ENCODE data around the gene UBAP2L. TPM values are rescaled to one million over a fixed set of nuclear protein-coding genes. Genes with fewer than 3 reads are reported as not detected.
"Not testable (repeated sequence)": the region's sequence is repeated elsewhere in the genome, so short reads cannot be mapped to it uniquely, and the experiment has no call there.

The UBAP2L gene
- polyA plus RNA-seq, 4 donors = 29.7 to 133 (median 41.1) TPM

- Histone ChIP-seq H3K9me3 (ENCODE audit: control insufficient read depth in 2 of 2, insufficient read depth in 1 of 2, low read depth in 1 of 2, low read length in 1 of 2) (no peaks in the 10 kb centered on the region), H3K27me3 (ENCODE audit: control insufficient read depth in 3 of 3, insufficient read depth in 3 of 3, low read length in 3 of 3) (no peaks in the 10 kb centered on the region), H3K36me3 (ENCODE audit: control insufficient read depth in 3 of 3, insufficient read depth in 2 of 3, low read depth in 1 of 3, low read length in 3 of 3) (peaks cover 7 to 21% (median 12%) of the 10 kb centered on the region in 3 donors), H3K4me1 (ENCODE audit: control insufficient read depth in 3 of 3, insufficient read depth in 2 of 3, low read depth in 1 of 3, low read length in 2 of 3) (peaks cover 2 to 13% (median 12%) of the 10 kb centered on the region in 3 donors), H3K4me3 (ENCODE audit: low read depth in 1 of 3, low read length in 3 of 3) (no peak overlapping the region), H3K27ac (ENCODE audit: low read depth in 1 of 3, low read length in 2 of 3) (no peak overlapping the region)
- no peak for DNase-seq
- WGBS, 3 donors = 86 to 89% (median 89%) methylated on average over 1 of the region's 1 CpG
- no peak for FAIRE-seq
These were observed 1.8 kb downstream of the UBAP2L start for GRCh38 chr1:154222518-154222917.

- Histone ChIP-seq H3K9me3 (ENCODE audit: control insufficient read depth in 2 of 2, insufficient read depth in 1 of 2, low read depth in 1 of 2, low read length in 1 of 2) (no peaks in the 10 kb centered on the region), H3K36me3 (ENCODE audit: control insufficient read depth in 3 of 3, insufficient read depth in 2 of 3, low read depth in 1 of 3, low read length in 3 of 3) (peaks cover 7 to 19% (median 14%) of the 10 kb centered on the region in 3 donors), H3K4me1 (ENCODE audit: control insufficient read depth in 3 of 3, insufficient read depth in 2 of 3, low read depth in 1 of 3, low read length in 2 of 3) (peaks cover 2 to 13% (median 12%) of the 10 kb centered on the region in 3 donors), H3K27ac (ENCODE audit: low read depth in 1 of 3, low read length in 2 of 3) (no peak overlapping the region), H3K4me3 (ENCODE audit: low read depth in 1 of 3, low read length in 3 of 3) (no peak overlapping the region), H3K27me3 (ENCODE audit: control insufficient read depth in 3 of 3, insufficient read depth in 3 of 3, low read length in 3 of 3) (no peaks in the 10 kb centered on the region)
- FAIRE-seq = no peak
- WGBS, 3 donors = 67 to 68% (median 67%) methylated on average over 1 of the region's 1 CpG
- DNase-seq = no peak
These were observed 2.2 kb downstream of the UBAP2L start for GRCh38 chr1:154222918-154223317.

GRCh38 chr1:154223621-154224020, 2.9 kb downstream of the UBAP2L start:
- H3K9me3 ChIP-seq (ENCODE audit: control insufficient read depth in 2 of 2, insufficient read depth in 1 of 2, low read depth in 1 of 2, low read length in 1 of 2) = no peaks in the 10 kb centered on the region
- FAIRE-seq (no peak), DNase-seq (no peak)
- 61 to 73% (median 72%) methylated on average over 2 of the region's 2 CpGs for WGBS, 3 donors
- no peaks in the 10 kb centered on the region for H3K27me3 ChIP-seq (ENCODE audit: control insufficient read depth in 3 of 3, insufficient read depth in 3 of 3, low read length in 3 of 3)
- peaks cover 2 to 10% (median 8%) of the 10 kb centered on the region in 3 donors for H3K4me1 ChIP-seq (ENCODE audit: control insufficient read depth in 3 of 3, insufficient read depth in 2 of 3, low read depth in 1 of 3, low read length in 2 of 3)
- H3K27ac ChIP-seq (ENCODE audit: low read depth in 1 of 3, low read length in 2 of 3) = no peak overlapping the region
- peaks cover 8 to 18% (median 16%) of the 10 kb centered on the region in 3 donors for H3K36me3 ChIP-seq (ENCODE audit: control insufficient read depth in 3 of 3, insufficient read depth in 2 of 3, low read depth in 1 of 3, low read length in 3 of 3)
- no peak overlapping the region for H3K4me3 ChIP-seq (ENCODE audit: low read depth in 1 of 3, low read length in 3 of 3)

- Histone ChIP-seq H3K4me1 (ENCODE audit: control insufficient read depth in 3 of 3, insufficient read depth in 2 of 3, low read depth in 1 of 3, low read length in 2 of 3) (peaks cover 0 to 5% (median 2%) of the 10 kb centered on the region in 3 donors), H3K27me3 (ENCODE audit: control insufficient read depth in 3 of 3, insufficient read depth in 3 of 3, low read length in 3 of 3) (no peaks in the 10 kb centered on the region), H3K36me3 (ENCODE audit: control insufficient read depth in 3 of 3, insufficient read depth in 2 of 3, low read depth in 1 of 3, low read length in 3 of 3) (peaks cover 5 to 25% (median 24%) of the 10 kb centered on the region in 3 donors), H3K9me3 (ENCODE audit: control insufficient read depth in 2 of 2, insufficient read depth in 1 of 2, low read depth in 1 of 2, low read length in 1 of 2) (no peaks in the 10 kb centered on the region), H3K27ac (ENCODE audit: low read depth in 1 of 3, low read length in 2 of 3) (no peak overlapping the region), H3K4me3 (ENCODE audit: low read depth in 1 of 3, low read length in 3 of 3) (no peak overlapping the region)
- FAIRE-seq (no peak), DNase-seq (no peak)
- 92 to 100% (median 96%) methylated on average over 2 of the region's 2 CpGs for WGBS, 3 donors
These were observed 4.6 kb downstream of the UBAP2L start for GRCh38 chr1:154225370-154225769.

- H3K36me3 ChIP-seq (ENCODE audit: control insufficient read depth in 3 of 3, insufficient read depth in 2 of 3, low read depth in 1 of 3, low read length in 3 of 3) = peaks cover 23 to 58% (median 36%) of the 10 kb centered on the region in 3 donors
- not testable (repeated sequence) for H3K4me3 ChIP-seq (ENCODE audit: low read depth in 1 of 3, low read length in 3 of 3); H3K9me3 ChIP-seq (ENCODE audit: control insufficient read depth in 2 of 2, insufficient read depth in 1 of 2, low read depth in 1 of 2, low read length in 1 of 2); H3K27me3 ChIP-seq (ENCODE audit: control insufficient read depth in 3 of 3, insufficient read depth in 3 of 3, low read length in 3 of 3); H3K4me1 ChIP-seq (ENCODE audit: control insufficient read depth in 3 of 3, insufficient read depth in 2 of 3, low read depth in 1 of 3, low read length in 2 of 3); H3K27ac ChIP-seq (ENCODE audit: low read depth in 1 of 3, low read length in 2 of 3); FAIRE-seq; DNase-seq
- WGBS, 3 donors = 97 to 100% (median 99%) methylated on average over 3 of the region's 3 CpGs
These were observed 10.4 kb downstream of the UBAP2L start for GRCh38 chr1:154231112-154231511.

GRCh38 chr1:154233127-154233526, 12.4 kb downstream of the UBAP2L start:
- not testable (repeated sequence) for H3K4me1 ChIP-seq (ENCODE audit: control insufficient read depth in 3 of 3, insufficient read depth in 2 of 3, low read depth in 1 of 3, low read length in 2 of 3); DNase-seq; FAIRE-seq; H3K27ac ChIP-seq (ENCODE audit: low read depth in 1 of 3, low read length in 2 of 3); H3K4me3 ChIP-seq (ENCODE audit: low read depth in 1 of 3, low read length in 3 of 3); H3K9me3 ChIP-seq (ENCODE audit: control insufficient read depth in 2 of 2, insufficient read depth in 1 of 2, low read depth in 1 of 2, low read length in 1 of 2); H3K27me3 ChIP-seq (ENCODE audit: control insufficient read depth in 3 of 3, insufficient read depth in 3 of 3, low read length in 3 of 3)
- WGBS, 3 donors = 93 to 97% (median 95%) methylated on average over 12 of the region's 12 CpGs
- H3K36me3 ChIP-seq (ENCODE audit: control insufficient read depth in 3 of 3, insufficient read depth in 2 of 3, low read depth in 1 of 3, low read length in 3 of 3) = peaks cover 26 to 53% (median 30%) of the 10 kb centered on the region in 3 donors

- 80 to 84% (median 80%) methylated on average over 4 of the region's 4 CpGs for WGBS, 3 donors
- Histone ChIP-seq H3K4me1 (ENCODE audit: control insufficient read depth in 3 of 3, insufficient read depth in 2 of 3, low read depth in 1 of 3, low read length in 2 of 3) (no peaks in the 10 kb centered on the region), H3K27me3 (ENCODE audit: control insufficient read depth in 3 of 3, insufficient read depth in 3 of 3, low read length in 3 of 3) (no peaks in the 10 kb centered on the region), H3K9me3 (ENCODE audit: control insufficient read depth in 2 of 2, insufficient read depth in 1 of 2, low read depth in 1 of 2, low read length in 1 of 2) (no peaks in the 10 kb centered on the region), H3K4me3 (ENCODE audit: low read depth in 1 of 3, low read length in 3 of 3) (no peak overlapping the region), H3K27ac (ENCODE audit: low read depth in 1 of 3, low read length in 2 of 3) (no peak overlapping the region), H3K36me3 (ENCODE audit: control insufficient read depth in 3 of 3, insufficient read depth in 2 of 3, low read depth in 1 of 3, low read length in 3 of 3) (peaks cover 25 to 45% (median 28%) of the 10 kb centered on the region in 3 donors)
- DNase-seq = no peak
- FAIRE-seq = no peak
These were observed 16.1 kb downstream of the UBAP2L start for GRCh38 chr1:154236855-154237254.

- FAIRE-seq = no peak
- peaks cover 25 to 41% (median 29%) of the 10 kb centered on the region in 3 donors for H3K36me3 ChIP-seq (ENCODE audit: control insufficient read depth in 3 of 3, insufficient read depth in 2 of 3, low read depth in 1 of 3, low read length in 3 of 3)
These were observed 16.7 kb downstream of the UBAP2L start for GRCh38 chr1:154237435-154237834.

GRCh38 chr1:154237880-154238506, 17.2 kb downstream of the UBAP2L start:
- Histone ChIP-seq H3K27me3 (ENCODE audit: control insufficient read depth in 3 of 3, insufficient read depth in 3 of 3, low read length in 3 of 3) (no peaks in the 10 kb centered on the region), H3K27ac (ENCODE audit: low read depth in 1 of 3, low read length in 2 of 3) (no peak overlapping the region), H3K4me3 (ENCODE audit: low read depth in 1 of 3, low read length in 3 of 3) (no peak overlapping the region), H3K4me1 (ENCODE audit: control insufficient read depth in 3 of 3, insufficient read depth in 2 of 3, low read depth in 1 of 3, low read length in 2 of 3) (no peaks in the 10 kb centered on the region), H3K36me3 (ENCODE audit: control insufficient read depth in 3 of 3, insufficient read depth in 2 of 3, low read depth in 1 of 3, low read length in 3 of 3) (peaks cover 23 to 36% (median 30%) of the 10 kb centered on the region in 3 donors), H3K9me3 (ENCODE audit: control insufficient read depth in 2 of 2, insufficient read depth in 1 of 2, low read depth in 1 of 2, low read length in 1 of 2) (no peaks in the 10 kb centered on the region)
- 89 to 94% (median 92%) methylated on average over 6 of the region's 6 CpGs for WGBS, 3 donors
- FAIRE-seq (no peak), DNase-seq (no peak)

More at GRCh38 chr1:154237435-154237834, 16.7 kb downstream of the UBAP2L start:
- H3K9me3 ChIP-seq (ENCODE audit: control insufficient read depth in 2 of 2, insufficient read depth in 1 of 2, low read depth in 1 of 2, low read length in 1 of 2) = no peaks in the 10 kb centered on the region
- WGBS, 3 donors = 77 to 90% (median 82%) methylated on average over 2 of the region's 2 CpGs
- no peak for DNase-seq
- H3K4me1 ChIP-seq (ENCODE audit: control insufficient read depth in 3 of 3, insufficient read depth in 2 of 3, low read depth in 1 of 3, low read length in 2 of 3) = no peaks in the 10 kb centered on the region
- no peak overlapping the region for H3K27ac ChIP-seq (ENCODE audit: low read depth in 1 of 3, low read length in 2 of 3)
- H3K4me3 ChIP-seq (ENCODE audit: low read depth in 1 of 3, low read length in 3 of 3) = no peak overlapping the region
- H3K27me3 ChIP-seq (ENCODE audit: control insufficient read depth in 3 of 3, insufficient read depth in 3 of 3, low read length in 3 of 3) = no peaks in the 10 kb centered on the region

Measured in small intestine (tissue), 7 donors.